ENCODE results near the gene RPRD2. TPM values are rescaled to one million over a fixed set of nuclear protein-coding genes. Genes with fewer than 3 reads are reported as not detected.

The RPRD2 gene
- total and polyA plus RNA-seq, 2 of the 4 experiments (the other 2 are of a cell fraction), result 3.9 to 11.6 TPM

GRCh38 chr1:150484861-150485260, 120.9 kb downstream of the RPRD2 start:
- H3K18ac ChIP-seq (ENCODE audit: low read depth, low read length), result no peak overlapping the region; the same call in 1 of the 2 replicates
- no peak overlapping the region for H3K27ac ChIP-seq (ENCODE audit: insufficient read depth, low read length)
- no peak overlapping the region for H3K4ac ChIP-seq (ENCODE audit: low read depth, low read length)
- peak overlapping the region; percentile 70; the same call in 1 of the 2 replicates for H4K5ac ChIP-seq (ENCODE audit: low read depth, low read length)
- TF ChIP-seq RAD21 (IDR thresholded peaks at IDR 0.05; ENCODE audit: low read length), result peak; percentile 48
- no peak for TF ChIP-seq FOS (IDR thresholded peaks at IDR 0.05; ENCODE audit: low read depth, low read length)
- TF ChIP-seq CTCF (conservative IDR thresholded peaks at IDR 0.05; ENCODE audit: low read depth, low read length), result peak; percentile 44
- peak; percentile 26; the same call in 1 of the 2 replicates for TF ChIP-seq SMC3 (IDR thresholded peaks at IDR 0.05; ENCODE audit: low read depth, low read length)
- no peak for TF ChIP-seq RFX5 (IDR thresholded peaks at IDR 0.05; ENCODE audit: low read depth, low read length)
- no peak for TF ChIP-seq MAZ (IDR thresholded peaks at IDR 0.05; ENCODE audit: borderline replicate concordance, low read depth, low read length)
- no peak for TF ChIP-seq POLR2A (IDR thresholded peaks at IDR 0.05; ENCODE audit: low read depth, low read length)
- no peak for TF ChIP-seq BHLHE40 (IDR thresholded peaks at IDR 0.05; ENCODE audit: low read depth, low read length)
- BruUV-seq (replicated peaks), result no TSS peak
- H3K56ac ChIP-seq (ENCODE audit: extremely low read depth, insufficient read depth, low read length), result no peak overlapping the region
- no peak overlapping the region for H3K14ac ChIP-seq (replicated peaks; ENCODE audit: low read depth, low read length)
- H3K9me3 ChIP-seq (ENCODE audit: control insufficient read depth, insufficient read depth, low read length), result no peaks in the 10 kb centered on the region
- no peak overlapping the region for H2AK5ac ChIP-seq (ENCODE audit: low read depth, low read length)
- ATAC-seq (ENCODE audit: low read depth) (no peak), DNase-seq (peak; percentile 24)
- H3K9ac ChIP-seq (ENCODE audit: low read depth, low read length), result no peak overlapping the region
- H2BK120ac ChIP-seq (ENCODE audit: low read depth, low read length), result peak overlapping the region; percentile 28; the same call in 1 of the 2 replicates
- no peaks in the 10 kb centered on the region for H4K20me1 ChIP-seq (ENCODE audit: insufficient read depth, low read length)
- no peak overlapping the region for H3K4me2 ChIP-seq (ENCODE audit: low read depth, low read length)
- no peaks in the 10 kb centered on the region for H3K36me3 ChIP-seq (ENCODE audit: control insufficient read depth, insufficient read depth, low read length)
- H4K8ac ChIP-seq (ENCODE audit: low read depth in 2 of 2, low read length in 2 of 2), result peak overlapping the region in 1 of 2 experiments; percentile 11; a peak in 1 of 4 replicates
- dilution Hi-C loops (cut with HindIII; ENCODE audit: low sequenced_read_pairs, unreplicated experiment) (no loop called here), in situ Hi-C loops (cut with MboI; ENCODE audit: low sequenced_read_pairs) (no loop called here), intact Hi-C loops (cut with micrococcal nuclease) (loop anchor here (5.0 kb wide), 1 partner anchor 77 kb away; no protein-coding TSS in a partner anchor)
- CTCF ChIA-PET, result no interaction called here
- no peaks in the 10 kb centered on the region; the same call in 1 of the 2 replicates for H3K4me1 ChIP-seq (ENCODE audit: control insufficient read depth, insufficient read depth, low read length)
- no CpG with 5 or more reads among the region's 2 CpGs for WGBS, 2 experiments (ENCODE audit: extremely low coverage in 2 of 2, insufficient read length in 1 of 2)
- no peak overlapping the region for H2BK20ac ChIP-seq (ENCODE audit: low read depth, low read length)
- H4K91ac ChIP-seq (ENCODE audit: insufficient read depth, low read depth, low read length), result no peak overlapping the region
- no peak overlapping the region for H2BK5ac ChIP-seq (ENCODE audit: low read depth, low read length, poor library complexity, severe bottlenecking)
- POLR2A ChIA-PET (ENCODE audit: unreplicated experiment), result no interaction called here
- no peak overlapping the region for H3K23ac ChIP-seq (ENCODE audit: low read depth, low read length)
- no peak overlapping the region for H3K4me3 ChIP-seq (ENCODE audit: insufficient read depth, low read depth, low read length)
- H3K79me1 ChIP-seq (ENCODE audit: low read depth in 1 of 2, low read length in 2 of 2), result peaks cover 10 to 17% of the 10 kb centered on the region in 2 experiments
- H2AK9ac ChIP-seq (replicated peaks; ENCODE audit: low read depth, low read length, poor library complexity), result no peak overlapping the region
- H2AFZ ChIP-seq (replicated peaks; ENCODE audit: low read length, poor library complexity), result peak overlapping the region; percentile 15
- H2BK15ac ChIP-seq (ENCODE audit: low read depth, low read length), result no peak overlapping the region; the same call in 2 of the 3 replicates
- H3K27me3 ChIP-seq (ENCODE audit: control insufficient read depth, insufficient read depth, low read length), result no peaks in the 10 kb centered on the region
- peaks cover 4% of the 10 kb centered on the region for H3K9me1 ChIP-seq (ENCODE audit: insufficient read depth, low read length)

Data from IMR-90 (cell line).